ENCODE data around the gene DNAJC25. TPM values are rescaled to one million over a fixed set of nuclear protein-coding genes. Genes with fewer than 3 reads are reported as not detected.

Gene DNAJC25
- total and polyA plus RNA-seq, 2 of the 8 experiments (the other 6 are each of a cell fraction or from before 2014, with no cell fraction given): 2.7 to 6.2 TPM

GRCh38 chr9:111630182-111630963, 761 bp upstream of the DNAJC25 start (continued):
- TF ChIP-seq JUN (IDR thresholded peaks at IDR 0.05; ENCODE audit: low read depth, low read length) (no peak), ATF3 (IDR thresholded peaks at IDR 0.05; ENCODE audit: insufficient read depth, low read depth, low read length) (no peak)
